NT2/D1 (cell line): ENCODE measurements around the gene MGST2.

Experiments used
- SUZ12 ChIP-seq: IDR thresholded peaks from 2 replicates; pipeline ENCODE4 v1.6.1; 2011; ENCODE audit not compliant: insufficient read length, insufficient read depth; ENCODE audit errors: extremely low read depth
- YY1 ChIP-seq: IDR thresholded peaks from 2 replicates; pipeline ENCODE4 v1.6.1; 2011; ENCODE audit not compliant: insufficient read length, insufficient read depth
- ZNF274 ChIP-seq: IDR thresholded peaks from 2 replicates; pipeline ENCODE4 v1.6.1; 2011; ENCODE audit warnings: mild to moderate bottlenecking, low read depth, low read length

GRCh38 chr4:139712882-139713281 lies 47.3 kb downstream of the MGST2 start:
- no peak for TF ChIP-seq YY1
- no peak for TF ChIP-seq SUZ12
- no peak for TF ChIP-seq ZNF274
